Spleen (tissue), 11 donors: ENCODE data around the gene KIF1C. TPM values are rescaled to one million over a fixed set of nuclear protein-coding genes. Genes with fewer than 3 reads are reported as not detected.
A peak's percentile ranks its signal among the peaks of the same experiment; 100 is the strongest.

Source experiments
- DNase-seq: peaks from one replicate; pipeline ENCODE4 v3.0.0-alpha.2; 2020
- H3K27ac ChIP-seq, 8 donors: fragments of 200-600 bp; sonication (generic) in 7 of 8; 1 replicate in 4 of 8; 2 replicates in 4 of 8; pipeline versions ENCODE4 v1.5.0 to v1.8.0; 2016 to 2021; ENCODE audit warnings: inconsistent platforms in 4 of 8, mild to moderate bottlenecking in 4 of 8, moderate library complexity in 1 of 8
- H3K27me3 ChIP-seq, 7 donors: fragments of 200-600 bp; sonication (generic) in 6 of 7; replicated peaks in 1 of 7; 1 replicate in 4 of 7; 2 replicates in 3 of 7; pipeline versions ENCODE4 v1.5.0 to v1.8.0; 2016 to 2021; ENCODE audit warnings: inconsistent platforms in 3 of 7, mild to moderate bottlenecking in 1 of 7
- H3K36me3 ChIP-seq, 6 donors: fragments of 200-600 bp; sonication (generic) in 5 of 6; 1 replicate in 4 of 6; 2 replicates in 2 of 6; pipeline versions ENCODE4 v1.5.0 to v1.8.0; 2016 to 2021; ENCODE audit warnings: inconsistent platforms in 2 of 6
- H3K4me1 ChIP-seq, 6 donors: fragments of 200-600 bp; sonication (generic) in 5 of 6; 1 replicate in 3 of 6; 2 replicates in 3 of 6; pipeline versions ENCODE4 v1.5.0 to v1.8.0; 2016 to 2021; ENCODE audit warnings: inconsistent platforms in 3 of 6
- H3K4me3 ChIP-seq, 8 donors: fragments of 200-600 bp; sonication (generic) in 7 of 8; 1 replicate in 4 of 8; 2 replicates in 4 of 8; pipeline versions ENCODE4 v1.5.0 to v1.8.0; 2016 to 2021; ENCODE audit warnings: inconsistent platforms in 4 of 8, mild to moderate bottlenecking in 4 of 8, moderate library complexity in 2 of 8
- H3K9me3 ChIP-seq, 8 donors: fragments of 200-600 bp; sonication (generic) in 7 of 8; 1 replicate in 4 of 8; 2 replicates in 4 of 8; pipeline versions ENCODE4 v1.5.0 to v1.8.0; 2016 to 2021; ENCODE audit warnings: inconsistent platforms in 4 of 8
- CTCF ChIP-seq, 11 experiments: fragments of 200-600 bp in 7 of 11; fragments of 450-650 bp in 4 of 11; sonication (generic) in 4 of 11; IDR thresholded peaks in 8 of 11; conservative IDR thresholded peaks in 3 of 11; 1 replicate in 7 of 11; 2 replicates in 4 of 11; pipeline versions ENCODE4 v1.4.0 to v1.8.0; 2016 to 2021; ENCODE audit warnings: antibody characterized with exemption in 11 of 11, inconsistent platforms in 4 of 11, mild to moderate bottlenecking in 1 of 11
- POLR2A ChIP-seq, 3 donors: fragments of 450-650 bp; IDR thresholded peaks; one replicate each; pipeline ENCODE4 v1.5.1; 2017; ENCODE audit warnings: antibody characterized with exemption in 3 of 3, mild to moderate bottlenecking in 1 of 3
- POLR2AphosphoS5 ChIP-seq, 3 donors: sonication (generic); formaldehyde crosslinking; IDR thresholded peaks; one replicate each; pipeline ENCODE4 v1.5.1; 2017; ENCODE audit warnings: antibody characterized with exemption in 3 of 3
- WGBS, 5 donors: extraction: QIAGEN DNeasy Blood & Tissue Kit in 3 of 5; methylation state at CpG; one replicate each; pipeline versions ENCODE4 v1.1.5 to v1.1.7; 2013 to 2018; 5-methylcytosine and 5-hydroxymethylcytosine counted together
- intact Hi-C: fragments of 100-400 bp; cut with DNase I; formaldehyde crosslinking; loops from one replicate; pipeline ENCODE4 v1.15.0; 2023; ENCODE audit warnings: low total_unique reads
- microRNA-seq, 3 donors: library from miRNA; unstranded; fragments of <30 nt; microRNA quantifications; one replicate each; pipeline versions ENCODE4 to v1.1.0, GENCODE V29; 2019 to 2020
- polyA plus RNA-seq, 3 donors: library from polyadenylated mRNA; stranded (reverse); fragments of 200-250 nt; gene quantifications; one replicate each; pipeline ENCODE4 v1.2.1, GENCODE V29; 2013
- small RNA-seq, 4 donors: library from RNA; depleted of rRNA; stranded (forward); fragments of <200 nt; gene quantifications; one replicate each; pipeline ENCODE3, GENCODE V24; 2016
- total RNA-seq, 7 donors: library from RNA; depleted of rRNA in 3 of 7; stranded (reverse); fragments of >200 nt in 3 of 7; fragmentation: NEBNext Ultra II Directional in 4 of 7; extraction: Animal tissue kit (Norgen Biotek cat#: 25700) in 4 of 7; gene quantifications; one replicate each; pipeline versions ENCODE4 v1.1.0 to v1.2.1, GENCODE V29; 2016 to 2021
- donor health status: healthy with polysubstance abuse.
- donor health status: DM: no; HTN: no; CAD: no; lungs with moderate emphysema.
- donor health status: DM: no; HTN: no; CAD: no.
- donor health status: Bipolar disorder and iron deficiency.
- donor health status: healthy.
- donor health status: DM: no; HTN: no; CAD: no.
- donor health status: DM: yes; HTN: yes; CAD: no.

The KIF1C gene
- total and polyA plus RNA-seq, 10 donors = 11.9 to 141 (median 64.8) TPM

GRCh38 chr17:5077781-5078105 lies 80.0 kb downstream of the KIF1C start:
- Histone ChIP-seq H3K36me3 (peaks cover 0 to 27% (median 0%) of the 10 kb centered on the region in 6 donors), H3K4me3 (peak overlapping the region; percentile 63 to 89 (median 73)), H3K27ac (peak overlapping the region; percentile 78 to 93 (median 85))

More at GRCh38 chr17:5077781-5078105, 80.0 kb downstream of the KIF1C start:
- WGBS, 5 donors = 21 to 33% (median 28%) methylated on average over 14 of the region's 14 CpGs
- H3K4me1 ChIP-seq = peaks cover 4 to 32% (median 23%) of the 10 kb centered on the region in 6 donors
- H3K9me3 ChIP-seq = peaks cover 0 to 17% (median 7%) of the 10 kb centered on the region in 8 donors
- intact Hi-C loops = no loop called here
- H3K27me3 ChIP-seq = no peaks in the 10 kb centered on the region
- DNase-seq = no peak
- TF ChIP-seq POLR2AphosphoS5 (IDR thresholded peaks at IDR 0.05) = no peak
- TF ChIP-seq POLR2A (IDR thresholded peaks at IDR 0.05) = no peak
- no peak for TF ChIP-seq CTCF (IDR thresholded peaks at IDR 0.05 in 8 of 11, conservative IDR thresholded peaks at IDR 0.05 in 3 of 11)

Small RNA genes within 50 kb of the gene (microRNA-seq; reads per million reads assigned to microRNA genes)
- gene MIR6864 (0 to 0.35 (median 0.28) reads per million in 3 donors), gene MIR6865 (0.28 to 1.1 (median 1.1) reads per million in 3 donors)

Small RNA genes within 50 kb of the gene (small RNA-seq; reads per million reads assigned to genes)
- gene MIR6864 (0 to 0.08 (median 0) reads per million in 4 donors), gene MIR6865 (0 to 0.14 (median 0.03) reads per million in 4 donors)

Other genes starting within 250 kb of the KIF1C start
- gene TM4SF5, start 226.1 kb upstream of the KIF1C start, total RNA-seq = not detected
- gene TM4SF5, start 226.1 kb upstream of the KIF1C start, polyA plus RNA-seq = not detected
- 10 to 100 TPM in 5 of 7 donors, 1 to 10 TPM in 2; 5.8 to 74.3 (median 16.5) TPM for gene VMO1, start 211.6 kb upstream of the KIF1C start, total RNA-seq
- 10 to 100 TPM in 1 of 3 donors, 1 to 10 TPM in 2; 5.0 to 10.9 (median 8.4) TPM for gene VMO1, start 211.6 kb upstream of the KIF1C start, polyA plus RNA-seq
- gene GLTPD2, start 209.0 kb upstream of the KIF1C start, total RNA-seq = not detected
- under 1 TPM in 1 of 3 donors, not detected in 2; 0.06 TPM for gene GLTPD2, start 209.0 kb upstream of the KIF1C start, polyA plus RNA-seq
- gene PSMB6, start 201.8 kb upstream of the KIF1C start, total RNA-seq = 100 to 1,000 TPM in 1 of 7 donors, 10 to 100 TPM in 6; 72.9 to 143 (median 84.0) TPM
- 100 to 1,000 TPM; 106 to 161 (median 124) TPM for gene PSMB6, start 201.8 kb upstream of the KIF1C start, polyA plus RNA-seq
- 10 to 100 TPM; 19.5 to 42.0 (median 37.4) TPM for gene PLD2, start 190.8 kb upstream of the KIF1C start, total RNA-seq
- 10 to 100 TPM in 2 of 3 donors, 1 to 10 TPM in 1; 6.0 to 14.1 (median 13.6) TPM for gene PLD2, start 190.8 kb upstream of the KIF1C start, polyA plus RNA-seq
- 100 to 1,000 TPM in 3 of 7 donors, 10 to 100 TPM in 4; 59.9 to 129 (median 92.2) TPM for gene MINK1, start 164.6 kb upstream of the KIF1C start, total RNA-seq
- 10 to 100 TPM; 15.9 to 52.4 (median 28.4) TPM for gene MINK1, start 164.6 kb upstream of the KIF1C start, polyA plus RNA-seq
- 1 to 10 TPM; 1.6 to 4.1 (median 2.6) TPM for gene C17orf107, start 98.4 kb upstream of the KIF1C start, total RNA-seq
- gene C17orf107, start 98.4 kb upstream of the KIF1C start, polyA plus RNA-seq = under 1 TPM; 0.15 to 0.70 (median 0.26) TPM
- 1 to 10 TPM in 4 of 7 donors, under 1 TPM in 3; 0.33 to 3.0 (median 1.9) TPM for gene CHRNE, start 94.9 kb upstream of the KIF1C start, total RNA-seq
- 1 to 10 TPM; 1.2 to 1.4 (median 1.3) TPM for gene CHRNE, start 94.9 kb upstream of the KIF1C start, polyA plus RNA-seq
- 1 to 10 TPM; 1.8 to 6.1 (median 3.0) TPM for gene GP1BA, start 65.7 kb upstream of the KIF1C start, total RNA-seq
- gene GP1BA, start 65.7 kb upstream of the KIF1C start, polyA plus RNA-seq = 1 to 10 TPM; 2.0 to 2.9 (median 2.8) TPM
- gene SLC25A11, start 57.9 kb upstream of the KIF1C start, total RNA-seq = 10 to 100 TPM; 37.2 to 61.0 (median 42.9) TPM
- 10 to 100 TPM; 22.1 to 52.6 (median 32.3) TPM for gene SLC25A11, start 57.9 kb upstream of the KIF1C start, polyA plus RNA-seq
- 100 to 1,000 TPM in 1 of 7 donors, 10 to 100 TPM in 6; 57.6 to 109 (median 78.6) TPM for gene RNF167, start 57.7 kb upstream of the KIF1C start, total RNA-seq
- 100 to 1,000 TPM in 2 of 3 donors, 10 to 100 TPM in 1; 96.4 to 146 (median 129) TPM for gene RNF167, start 57.7 kb upstream of the KIF1C start, polyA plus RNA-seq
- gene PFN1, start 49.4 kb upstream of the KIF1C start, total RNA-seq = 1,000 to 10,000 TPM in 1 of 7 donors, 100 to 1,000 TPM in 6; 605 to 1,090 (median 842) TPM
- 1,000 to 10,000 TPM in 1 of 3 donors, 100 to 1,000 TPM in 2; 663 to 1,039 (median 970) TPM for gene PFN1, start 49.4 kb upstream of the KIF1C start, polyA plus RNA-seq
- 10 to 100 TPM in 2 of 7 donors, 1 to 10 TPM in 5; 3.1 to 16.0 (median 8.8) TPM for gene ENO3, start 46.8 kb upstream of the KIF1C start, total RNA-seq
- 10 to 100 TPM; 13.8 to 23.4 (median 15.4) TPM for gene ENO3, start 46.8 kb upstream of the KIF1C start, polyA plus RNA-seq
- 10 to 100 TPM; 34.8 to 62.3 (median 47.8) TPM for gene SPAG7, start 30.1 kb upstream of the KIF1C start, total RNA-seq
- 10 to 100 TPM; 73.6 to 89.1 (median 87.9) TPM for gene SPAG7, start 30.1 kb upstream of the KIF1C start, polyA plus RNA-seq
- 10 to 100 TPM; 36.6 to 78.0 (median 51.0) TPM for gene CAMTA2, start 10.3 kb upstream of the KIF1C start, total RNA-seq
- 10 to 100 TPM; 21.3 to 79.8 (median 45.2) TPM for gene CAMTA2, start 10.3 kb upstream of the KIF1C start, polyA plus RNA-seq
- 1 to 10 TPM; 1.1 to 2.1 (median 1.6) TPM for gene INCA1, start 428 bp upstream of the KIF1C start, total RNA-seq
- gene INCA1, start 428 bp upstream of the KIF1C start, polyA plus RNA-seq = 1 to 10 TPM; 2.4 to 5.8 (median 3.2) TPM
- gene SLC52A1, start 37.5 kb downstream of the KIF1C start, total RNA-seq = 1 to 10 TPM in 1 of 7 donors, under 1 TPM in 6; 0.34 to 2.0 (median 0.72) TPM
- gene SLC52A1, start 37.5 kb downstream of the KIF1C start, polyA plus RNA-seq = under 1 TPM; 0.06 to 0.19 (median 0.11) TPM
- 10 to 100 TPM in 2 of 7 donors, 1 to 10 TPM in 5; 6.4 to 10.4 (median 9.0) TPM for gene ZFP3, start 80.5 kb downstream of the KIF1C start, total RNA-seq
- gene ZFP3, start 80.5 kb downstream of the KIF1C start, polyA plus RNA-seq = 1 to 10 TPM; 2.8 to 3.6 (median 3.2) TPM
- 10 to 100 TPM in 4 of 7 donors, 1 to 10 TPM in 3; 5.6 to 11.4 (median 10.6) TPM for gene ZNF232, start 113.9 kb downstream of the KIF1C start, total RNA-seq
- 10 to 100 TPM in 1 of 3 donors, 1 to 10 TPM in 2; 8.1 to 10.3 (median 9.0) TPM for gene ZNF232, start 113.9 kb downstream of the KIF1C start, polyA plus RNA-seq
- gene USP6, start 118.1 kb downstream of the KIF1C start, total RNA-seq = under 1 TPM in 6 of 7 donors, not detected in 1; 0.09 to 0.37 (median 0.24) TPM
- gene USP6, start 118.1 kb downstream of the KIF1C start, polyA plus RNA-seq = under 1 TPM; 0.03 to 0.09 (median 0.08) TPM
- gene ZNF594, start 193.9 kb downstream of the KIF1C start, total RNA-seq = 10 to 100 TPM; 11.3 to 28.4 (median 15.6) TPM
- gene ZNF594, start 193.9 kb downstream of the KIF1C start, polyA plus RNA-seq = 1 to 10 TPM; 2.4 to 3.1 (median 2.5) TPM
- 100 to 1,000 TPM in 1 of 7 donors, 10 to 100 TPM in 6; 68.0 to 102 (median 84.5) TPM for gene SCIMP, start 236.9 kb downstream of the KIF1C start, total RNA-seq
- gene SCIMP, start 236.9 kb downstream of the KIF1C start, polyA plus RNA-seq = 10 to 100 TPM; 18.9 to 55.0 (median 28.9) TPM